Measurements from ENCODE around the gene HDHD5.

- TF ChIP-seq CTCF (IDR thresholded peaks at IDR 0.05; ENCODE audit: insufficient read depth, low read depth, low read length), result no peak
- TF ChIP-seq EZH2 (IDR thresholded peaks at IDR 0.05; ENCODE audit: insufficient read depth, low read length), result no peak
Observed at GRCh38 chr22:17143101-17143500, 16.0 kb downstream of the HDHD5 start.
